ENCODE measurements around the gene TMC1.

Gene TMC1

GRCh38 chr9:72758944-72759343, 237.5 kb downstream of the TMC1 start:
- no peak for TF ChIP-seq CTCF (IDR thresholded peaks at IDR 0.05; ENCODE audit: insufficient read depth, low read depth, low read length, missing control alignments)
- DNase-seq (ENCODE audit: low read depth), result no peak
- H3K4me3 ChIP-seq (ENCODE audit: low read length), result no peak overlapping the region

- H3K4me3 ChIP-seq (ENCODE audit: low read length), result no peak overlapping the region
- no peak for DNase-seq (ENCODE audit: low read depth)
- no peak for TF ChIP-seq CTCF (IDR thresholded peaks at IDR 0.05; ENCODE audit: insufficient read depth, low read depth, low read length, missing control alignments)
These were observed 241.6 kb downstream of the TMC1 start for GRCh38 chr9:72763022-72763421.

GRCh38 chr9:72769546-72769945, 248.1 kb downstream of the TMC1 start:
- no peak overlapping the region for H3K4me3 ChIP-seq (ENCODE audit: low read length)
- TF ChIP-seq CTCF (IDR thresholded peaks at IDR 0.05; ENCODE audit: insufficient read depth, low read depth, low read length, missing control alignments), result no peak
- DNase-seq (ENCODE audit: low read depth), result no peak

GRCh38 chr9:72772661-72773060, 251.3 kb downstream of the TMC1 start:
- no peak for DNase-seq (ENCODE audit: low read depth)

GRCh38 chr9:72773570-72773969, 252.2 kb downstream of the TMC1 start:
- DNase-seq (ENCODE audit: low read depth), result no peak
- TF ChIP-seq CTCF (IDR thresholded peaks at IDR 0.05; ENCODE audit: insufficient read depth, low read depth, low read length, missing control alignments), result no peak
- H3K4me3 ChIP-seq (ENCODE audit: low read length), result no peak overlapping the region

More at GRCh38 chr9:72772661-72773060, 251.3 kb downstream of the TMC1 start:
- no peak overlapping the region for H3K4me3 ChIP-seq (ENCODE audit: low read length)
- TF ChIP-seq CTCF (IDR thresholded peaks at IDR 0.05; ENCODE audit: insufficient read depth, low read depth, low read length, missing control alignments), result no peak

- DNase-seq (ENCODE audit: low read depth), result no peak
- TF ChIP-seq CTCF (IDR thresholded peaks at IDR 0.05; ENCODE audit: insufficient read depth, low read depth, low read length, missing control alignments), result no peak
- no peak overlapping the region for H3K4me3 ChIP-seq (ENCODE audit: low read length)
These were observed 254.2 kb downstream of the TMC1 start for GRCh38 chr9:72775570-72775969.

GRCh38 chr9:72779614-72780013, 258.2 kb downstream of the TMC1 start:
- peak; percentile 48 for DNase-seq (ENCODE audit: low read depth)
- TF ChIP-seq CTCF (IDR thresholded peaks at IDR 0.05; ENCODE audit: insufficient read depth, low read depth, low read length, missing control alignments), result no peak
- no peak overlapping the region for H3K4me3 ChIP-seq (ENCODE audit: low read length)

Data from epithelial cell of esophagus (primary cell).